H9 (cell line): Measurements from ENCODE around the gene ASB8. TPM values are rescaled to one million over a fixed set of nuclear protein-coding genes. Genes with fewer than 3 reads are reported as not detected.

Source experiments
- DNase-seq: peaks from one replicate; pipeline ENCODE4 v3.0.0-alpha.2; 2017
- H2AFZ ChIP-seq: one replicate; pipeline ENCODE4 v1.6.1; 2013; ENCODE audit warnings: mild to moderate bottlenecking, low read length, control low read depth, moderate library complexity
- H2AK5ac ChIP-seq: 2 replicates; pipeline ENCODE4 v1.6.1; 2013; ENCODE audit warnings: low read length, control low read depth, mixed read lengths; ENCODE audit not compliant: insufficient read length
- H2BK120ac ChIP-seq: one replicate; pipeline ENCODE4 v1.6.1; 2013; ENCODE audit warnings: low read depth, mild to moderate bottlenecking, low read length, control low read depth, inconsistent platforms; ENCODE audit not compliant: poor library complexity, severe bottlenecking
- H2BK12ac ChIP-seq: 2 replicates; pipeline ENCODE4 v1.6.1; 2013; ENCODE audit warnings: low read length, control low read depth, mixed read lengths, low read depth; ENCODE audit not compliant: insufficient read length
- H2BK15ac ChIP-seq: 2 replicates; pipeline ENCODE4 v1.6.1; 2013; ENCODE audit warnings: low read depth, low read length, control low read depth
- H2BK20ac ChIP-seq: one replicate; pipeline ENCODE4 v1.6.1; 2013; ENCODE audit warnings: low read depth, mild to moderate bottlenecking, low read length, control low read depth, inconsistent platforms; ENCODE audit not compliant: poor library complexity, severe bottlenecking
- H2BK5ac ChIP-seq: 2 replicates; pipeline ENCODE4 v1.6.1; 2013; ENCODE audit warnings: low read length, control low read depth, mixed read lengths; ENCODE audit not compliant: insufficient read length
- H3K14ac ChIP-seq: 2 replicates; pipeline ENCODE4 v1.6.1; 2013; ENCODE audit warnings: low read length, control low read depth; ENCODE audit not compliant: insufficient read depth
- H3K18ac ChIP-seq: 2 replicates; pipeline ENCODE4 v1.6.1; 2013; ENCODE audit warnings: low read depth, mild to moderate bottlenecking, mixed read lengths, low read length, control low read depth; ENCODE audit not compliant: insufficient read length
- H3K23ac ChIP-seq: 2 replicates; pipeline ENCODE4 v1.6.1; 2013; ENCODE audit warnings: low read length, control low read depth, mixed read lengths, low read depth; ENCODE audit not compliant: insufficient read length
- H3K23me2 ChIP-seq: 2 replicates; pipeline ENCODE4 v1.6.1; 2013; ENCODE audit warnings: low read depth, mild to moderate bottlenecking, mixed read lengths, low read length, control low read depth; ENCODE audit not compliant: insufficient read length, poor library complexity, severe bottlenecking
- H3K27ac ChIP-seq: 2 replicates; pipeline ENCODE4 v1.5.1; 2013; ENCODE audit warnings: low read length, control low read depth, mixed read lengths, low read depth; ENCODE audit not compliant: insufficient read length
- H3K27me3 ChIP-seq: 2 replicates; pipeline ENCODE4 v1.6.1; 2013; ENCODE audit warnings: low read length, control low read depth, inconsistent platforms; ENCODE audit not compliant: insufficient read depth
- H3K4ac ChIP-seq: 2 replicates; pipeline ENCODE4 v1.6.1; 2013; ENCODE audit warnings: low read depth, mild to moderate bottlenecking, control low read depth, inconsistent platforms, low read length, moderate library complexity
- H3K4me1 ChIP-seq: 2 replicates; pipeline ENCODE4 v1.6.1; 2013; ENCODE audit warnings: low read length, control low read depth, inconsistent platforms; ENCODE audit not compliant: insufficient read depth
- H3K4me2 ChIP-seq: 2 replicates; pipeline ENCODE4 v1.6.1; 2013; ENCODE audit warnings: low read length, control low read depth, mixed read lengths; ENCODE audit not compliant: insufficient read length, insufficient read depth
- H3K56ac ChIP-seq: 2 replicates; pipeline ENCODE4 v1.6.1; 2013; ENCODE audit warnings: low read depth, mild to moderate bottlenecking, mixed read lengths, low read length, control low read depth; ENCODE audit not compliant: insufficient read length
- H3K79me1 ChIP-seq: 2 replicates; pipeline ENCODE4 v1.6.1; 2013; ENCODE audit warnings: low read depth, mild to moderate bottlenecking, moderate library complexity, low read length, control low read depth, inconsistent platforms; ENCODE audit not compliant: insufficient read depth, poor library complexity, severe bottlenecking
- H3K79me2 ChIP-seq: 2 replicates; pipeline ENCODE4 v1.6.1; 2013; ENCODE audit warnings: low read length, control low read depth, inconsistent platforms; ENCODE audit not compliant: insufficient read depth
- H3K9ac ChIP-seq: 2 replicates; pipeline ENCODE4 v1.6.1; 2013; ENCODE audit warnings: low read length, control low read depth, mixed read lengths; ENCODE audit not compliant: insufficient read length; ENCODE audit errors: extremely low read depth
- H3K9me3 ChIP-seq: one replicate; pipeline ENCODE4 v1.6.1; 2013; ENCODE audit warnings: low read depth, low read length, inconsistent platforms; ENCODE audit not compliant: control insufficient read depth
- H3T11ph ChIP-seq: one replicate; pipeline ENCODE4 v1.6.1; 2013; ENCODE audit warnings: mild to moderate bottlenecking, low read length, control low read depth, inconsistent platforms
- H4K20me1 ChIP-seq: one replicate; pipeline ENCODE4 v1.6.1; 2013; ENCODE audit not compliant: control insufficient read depth, insufficient read length, insufficient read depth
- H4K5ac ChIP-seq: 2 replicates; pipeline ENCODE4 v1.6.1; 2013; ENCODE audit warnings: low read depth, mild to moderate bottlenecking, mixed read lengths, low read length, control low read depth; ENCODE audit not compliant: insufficient read length
- H4K8ac ChIP-seq: replicated peaks from 2 replicates; pipeline ENCODE4 v1.6.1; 2013; ENCODE audit warnings: low read length, control low read depth, mixed read lengths, low read depth; ENCODE audit not compliant: insufficient read length
- H4K91ac ChIP-seq: 2 replicates; pipeline ENCODE4 v1.6.1; 2013; ENCODE audit warnings: low read depth, mild to moderate bottlenecking, moderate library complexity, mixed read lengths, low read length, control low read depth; ENCODE audit not compliant: insufficient read length
- H3K27ac Mint-ChIP-seq, 3 experiments: 2 replicates in 2 of 3; 3 replicates in 1 of 3; pipeline ENCODE4 v1.8.0; 2020 to 2021; ENCODE audit warnings: mixed read lengths in 3 of 3, mild to moderate bottlenecking in 1 of 3, moderate library complexity in 1 of 3
- H3K27me3 Mint-ChIP-seq: 2 replicates; pipeline ENCODE4 v1.8.0; 2021; ENCODE audit warnings: low read depth, mild to moderate bottlenecking, moderate library complexity, mixed read lengths
- H3K36me3 Mint-ChIP-seq, 3 experiments: 2 replicates in 2 of 3; 3 replicates in 1 of 3; pipeline ENCODE4 v1.8.0; 2020 to 2021; ENCODE audit warnings: low read depth in 3 of 3, mixed read lengths in 3 of 3; ENCODE audit not compliant: insufficient read depth in 1 of 3
- H3K4me1 Mint-ChIP-seq, 2 experiments: 2 replicates each; pipeline ENCODE4 v1.8.0; 2020; ENCODE audit warnings: mixed read lengths in 2 of 2
- H3K4me3 Mint-ChIP-seq, 2 experiments: 2 replicates in 1 of 2; 3 replicates in 1 of 2; pipeline ENCODE4 v1.8.0; 2020 to 2021; ENCODE audit warnings: mild to moderate bottlenecking in 2 of 2, mixed read lengths in 2 of 2, moderate library complexity in 1 of 2
- H3K9me3 Mint-ChIP-seq, 2 experiments: 2 replicates in 1 of 2; 3 replicates in 1 of 2; pipeline ENCODE4 v1.8.0; 2020; ENCODE audit warnings: mild to moderate bottlenecking in 2 of 2, mixed read lengths in 2 of 2, moderate library complexity in 1 of 2
- WGBS: extraction: QIAGEN DNeasy Blood & Tissue Kit; methylation state at CpG from one replicate; pipeline ENCODE4 v1.1.7; 2013; ENCODE audit warnings: missing lambda C conversion rate, low lambda C conversion rate, mixed read lengths; ENCODE audit not compliant: insufficient read length; ENCODE audit errors: extremely low coverage; 5-methylcytosine and 5-hydroxymethylcytosine counted together
- total RNA-seq: library from RNA; stranded (reverse); gene quantifications from 2 replicates; pipeline ENCODE4 v1.2.1, GENCODE V29; 2021
- TF ChIP-seq, protein P1 (sequence below): fragments of 200-600 bp; sonication (generic); conservative IDR thresholded peaks from 3 replicates; pipeline ENCODE4 v1.8.0; 2021; ENCODE audit warnings: antibody characterized with exemption, mild to moderate bottlenecking

ASB8 gene
- total RNA-seq, 1 experiment from 2014 or later = 10.9 TPM

DNA sequence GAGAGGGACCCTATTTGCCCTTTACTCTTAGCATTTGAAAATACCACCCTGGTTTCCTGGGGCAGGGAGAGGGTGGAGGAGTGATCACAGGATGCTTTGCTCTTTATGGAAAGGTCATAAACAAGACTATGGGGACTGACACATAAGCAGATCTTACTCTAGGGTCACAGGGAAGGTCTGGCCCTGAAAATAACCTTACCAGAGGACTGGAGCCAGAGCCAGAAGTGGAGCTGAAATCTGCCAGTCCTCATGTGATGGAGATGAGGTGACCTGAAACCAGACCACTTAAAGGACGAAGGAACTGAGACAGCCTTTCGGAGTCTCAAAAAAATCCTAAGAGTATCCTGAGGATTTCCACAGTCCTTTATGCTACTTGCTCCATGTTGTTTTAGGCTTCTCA, 25.8 kb downstream of the ASB8 start:
- Histone ChIP-seq H3K14ac (no peak overlapping the region), H2AFZ (no peak overlapping the region), H3K27ac (no peak overlapping the region), H2BK5ac (no peak overlapping the region), H3K4me2 (no peak overlapping the region), H4K8ac (no peak overlapping the region), H3K79me2 (no peaks in the 10 kb centered on the region), H2AK5ac (no peak overlapping the region), H3K56ac (no peak overlapping the region), H2BK12ac (no peak overlapping the region), H2BK20ac (no peak overlapping the region), H3K27me3 (no peaks in the 10 kb centered on the region), H3K4me1 (no peaks in the 10 kb centered on the region), H3K79me1 (no peaks in the 10 kb centered on the region), H3T11ph (no peak overlapping the region), H3K9me3 (no peaks in the 10 kb centered on the region), H3K4ac (no peak overlapping the region), H3K9ac (no peak overlapping the region), H2BK15ac (no peak overlapping the region), H3K18ac (no peak overlapping the region), H4K5ac (no peak overlapping the region), H3K23ac (no peak overlapping the region), H4K91ac (no peak overlapping the region), H4K20me1 (no peaks in the 10 kb centered on the region), H2BK120ac (no peak overlapping the region), H3K23me2 (no peaks in the 10 kb centered on the region)
- Mint-ChIP-seq H3K36me3 (peaks cover 35 to 83% (median 79%) of the 10 kb centered on the region in 3 experiments), H3K9me3 (no peaks in the 10 kb centered on the region), H3K4me1 (no peaks in the 10 kb centered on the region), H3K4me3 (no peak overlapping the region), H3K27me3 (no peaks in the 10 kb centered on the region; the same call in 1 of the 2 replicates), H3K27ac (no peak overlapping the region)
- DNase-seq = no peak
- no CpG with 5 or more reads among the region's 2 CpGs for WGBS
- TF ChIP-seq, protein P1, sequence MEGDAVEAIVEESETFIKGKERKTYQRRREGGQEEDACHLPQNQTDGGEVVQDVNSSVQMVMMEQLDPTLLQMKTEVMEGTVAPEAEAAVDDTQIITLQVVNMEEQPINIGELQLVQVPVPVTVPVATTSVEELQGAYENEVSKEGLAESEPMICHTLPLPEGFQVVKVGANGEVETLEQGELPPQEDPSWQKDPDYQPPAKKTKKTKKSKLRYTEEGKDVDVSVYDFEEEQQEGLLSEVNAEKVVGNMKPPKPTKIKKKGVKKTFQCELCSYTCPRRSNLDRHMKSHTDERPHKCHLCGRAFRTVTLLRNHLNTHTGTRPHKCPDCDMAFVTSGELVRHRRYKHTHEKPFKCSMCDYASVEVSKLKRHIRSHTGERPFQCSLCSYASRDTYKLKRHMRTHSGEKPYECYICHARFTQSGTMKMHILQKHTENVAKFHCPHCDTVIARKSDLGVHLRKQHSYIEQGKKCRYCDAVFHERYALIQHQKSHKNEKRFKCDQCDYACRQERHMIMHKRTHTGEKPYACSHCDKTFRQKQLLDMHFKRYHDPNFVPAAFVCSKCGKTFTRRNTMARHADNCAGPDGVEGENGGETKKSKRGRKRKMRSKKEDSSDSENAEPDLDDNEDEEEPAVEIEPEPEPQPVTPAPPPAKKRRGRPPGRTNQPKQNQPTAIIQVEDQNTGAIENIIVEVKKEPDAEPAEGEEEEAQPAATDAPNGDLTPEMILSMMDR = no peak
